ENCODE data around the gene INO80.
A peak's percentile ranks its signal among the peaks of the same experiment; 100 is the strongest.
"Not testable (repeated sequence)": the region's sequence is repeated elsewhere in the genome, so short reads cannot be mapped to it uniquely, and the experiment has no call there.

INO80 gene

GRCh38 chr15:41116116-41116961 lies at the start of gene INO80:
Gene INO80 (minus strand): TSS chr15:41116280. CDS start chr15:41096310, 19,970 bp downstream.
- peak; percentile 99 for DNase-seq

DNA sequence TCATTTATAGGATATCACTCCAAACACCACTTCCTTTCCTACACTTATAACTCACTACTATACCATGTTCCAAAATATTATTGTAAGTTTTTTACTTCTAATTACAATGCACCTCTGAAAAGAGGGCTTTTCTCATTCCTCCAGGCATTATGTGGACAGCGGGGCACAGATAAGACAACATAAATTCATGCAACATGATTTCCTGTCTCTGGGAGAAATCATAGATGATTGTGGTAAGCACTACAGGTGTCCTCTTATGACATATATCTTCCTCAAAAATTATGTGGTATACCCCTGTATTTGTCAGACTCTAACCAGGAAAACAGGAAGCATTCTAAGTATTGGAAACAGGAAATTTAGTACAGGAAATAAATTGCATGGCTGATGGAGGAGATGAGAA lies 45.7 kb upstream of the INO80 start:
- DNase-seq, result no peak

- no peak for DNase-seq
Observed at GRCh38 chr15:41161336-41161735, 45.3 kb upstream of the INO80 start.

DNA sequence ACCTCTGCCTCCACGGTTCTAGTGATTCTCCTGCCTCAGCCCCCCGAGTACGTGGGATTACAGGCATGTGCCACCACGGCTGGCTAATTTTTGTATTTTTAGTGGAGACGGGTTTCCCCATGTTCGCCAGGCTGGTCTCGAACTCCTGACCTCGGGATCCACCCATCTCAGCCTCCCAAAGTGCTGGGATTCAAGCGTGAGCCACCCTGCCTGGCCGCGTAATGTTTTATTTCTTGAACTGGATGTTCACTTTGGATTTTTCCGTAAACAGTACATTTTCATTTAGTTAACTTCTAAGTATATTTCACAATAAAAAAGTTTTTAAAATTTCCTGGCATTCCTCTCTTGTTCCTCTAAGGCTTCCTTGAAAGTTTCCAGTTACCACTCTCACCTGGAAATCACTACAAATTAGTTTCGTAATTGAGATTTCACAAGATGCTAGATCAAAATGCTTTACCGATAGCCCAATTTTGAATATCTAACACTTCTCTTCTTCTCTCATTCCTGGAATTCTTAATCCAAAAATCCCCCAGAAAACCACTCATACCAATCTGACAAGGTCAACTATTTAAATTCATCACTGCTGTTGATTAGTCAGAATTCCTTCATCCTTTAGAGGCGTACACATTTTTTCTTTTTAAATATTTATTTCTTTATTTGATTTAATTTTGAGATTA lies 44.7 kb upstream of the INO80 start:
- DNase-seq, result no peak

GRCh38 chr15:41154412-41154811 lies 38.3 kb upstream of the INO80 start:
- DNase-seq, result no peak

DNA sequence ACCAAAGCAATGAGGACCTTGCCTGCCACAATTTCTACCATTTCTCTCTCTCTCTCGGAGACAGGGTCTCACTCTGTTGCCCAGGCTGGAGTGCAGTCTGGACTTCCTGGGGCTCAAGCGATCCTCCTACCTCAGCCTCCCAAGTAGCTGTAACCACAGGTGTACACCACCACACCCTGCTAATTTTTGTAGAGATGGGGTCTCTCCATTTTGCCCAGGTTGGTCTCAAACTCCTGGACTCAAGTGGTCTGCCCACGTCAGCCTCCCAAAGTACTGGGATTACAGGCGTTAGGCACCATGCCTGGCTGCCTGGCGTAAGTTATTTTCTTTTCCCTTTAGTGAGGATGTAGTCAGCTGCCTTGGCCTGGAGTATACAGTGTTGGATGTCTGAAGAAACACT lies 37.7 kb upstream of the INO80 start:
- DNase-seq, result no peak

- no peak for DNase-seq
Observed at GRCh38 chr15:41151451-41152005, 35.4 kb upstream of the INO80 start.

- no peak for DNase-seq
Observed at GRCh38 chr15:41150279-41150678, 34.2 kb upstream of the INO80 start.

- no peak for DNase-seq
Observed at GRCh38 chr15:41148065-41148464, 32.0 kb upstream of the INO80 start.

DNA sequence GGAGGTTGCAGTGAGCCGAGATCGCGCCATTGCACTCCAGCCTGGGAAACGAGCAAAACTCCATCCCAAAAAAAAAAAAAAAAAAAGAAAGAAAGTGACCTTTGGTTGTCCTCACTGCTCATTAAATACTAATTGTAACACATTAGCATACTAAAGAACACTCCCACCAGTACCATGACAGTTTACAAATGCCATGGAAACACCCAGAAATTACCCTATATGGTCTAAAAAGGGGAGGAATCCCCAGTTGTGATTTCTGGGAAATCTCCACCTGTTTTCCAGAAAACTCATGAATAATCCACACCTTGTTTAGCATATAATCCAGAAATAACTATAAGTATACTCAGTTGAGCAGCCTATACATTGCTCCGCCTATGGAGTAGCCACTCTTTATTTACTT lies 23.5 kb upstream of the INO80 start:
- no peak for DNase-seq

GRCh38 chr15:41139112-41139511 lies 23.0 kb upstream of the INO80 start:
- not testable (repeated sequence) for DNase-seq

DNA sequence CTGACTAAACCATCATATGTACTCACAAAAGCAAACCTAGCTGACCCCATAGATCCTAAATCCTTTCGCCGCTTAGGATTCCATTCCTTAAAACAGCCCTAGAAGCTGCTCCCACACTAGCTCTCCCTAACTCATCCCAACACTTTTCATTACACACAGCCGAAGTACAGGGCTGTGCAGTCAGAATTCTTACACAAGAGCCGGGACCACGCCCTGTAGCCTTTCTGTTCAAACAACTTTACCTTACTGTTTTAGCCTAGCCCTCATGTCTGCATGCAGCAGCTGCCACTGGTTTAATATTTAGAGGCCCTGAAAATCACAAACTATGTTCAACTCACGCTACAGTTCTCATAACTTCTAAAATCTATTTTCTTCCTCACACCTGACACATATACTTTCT lies 19.5 kb upstream of the INO80 start:
- DNase-seq, result not testable (repeated sequence)

GRCh38 chr15:41133454-41133853 lies 17.4 kb upstream of the INO80 start:
- no peak for DNase-seq

- DNase-seq, result not testable (repeated sequence)
Observed at GRCh38 chr15:41132094-41132493, 16.0 kb upstream of the INO80 start.

- DNase-seq, result no peak
Observed at GRCh38 chr15:41128174-41128902, 12.3 kb upstream of the INO80 start.

- DNase-seq, result no peak
Observed at GRCh38 chr15:41125931-41126642, 10.0 kb upstream of the INO80 start.

GRCh38 chr15:41125063-41125669 lies 9.1 kb upstream of the INO80 start:
- DNase-seq, result no peak

GRCh38 chr15:41124058-41124457 lies 8.0 kb upstream of the INO80 start:
- DNase-seq, result no peak

DNA sequence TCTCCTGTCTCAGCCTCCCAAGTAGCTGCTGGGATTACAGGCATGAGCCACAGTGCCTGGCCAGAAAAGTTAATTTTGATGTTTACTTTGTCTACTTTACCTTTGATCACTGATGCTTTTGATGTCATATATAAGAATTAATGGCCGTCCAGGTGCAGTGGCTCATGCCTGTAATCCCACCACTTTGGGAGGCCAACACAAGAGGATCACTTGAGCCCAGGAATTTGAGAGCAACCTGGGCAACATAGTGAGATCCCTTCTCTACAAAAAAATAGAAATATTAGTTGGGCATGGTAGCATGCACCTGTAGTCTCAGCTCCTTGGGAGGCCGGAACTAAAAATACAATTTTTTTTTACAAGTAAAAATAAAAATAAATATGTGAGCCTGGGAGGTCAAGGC lies 6.8 kb upstream of the INO80 start:
- DNase-seq, result no peak

DNA sequence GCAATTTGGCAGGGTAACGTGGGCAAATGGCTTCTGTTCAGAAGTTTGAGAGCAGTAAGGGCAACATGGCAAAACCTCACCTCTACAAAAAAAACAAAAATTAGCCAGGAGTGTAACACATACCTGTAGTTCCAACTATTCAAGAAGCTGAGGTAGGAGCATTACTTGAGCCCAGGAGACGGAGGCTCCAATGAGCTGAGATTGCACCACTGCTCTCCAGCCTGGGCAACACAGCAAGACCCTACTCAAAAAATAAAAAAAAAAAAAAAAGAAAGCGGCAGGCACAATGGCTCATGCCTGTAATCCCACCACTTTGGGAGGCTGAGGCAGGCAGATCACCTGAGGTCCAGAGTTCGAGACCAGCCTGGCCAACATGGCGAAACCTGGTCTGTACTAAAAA lies 5.9 kb upstream of the INO80 start:
- DNase-seq, result no peak

DNA sequence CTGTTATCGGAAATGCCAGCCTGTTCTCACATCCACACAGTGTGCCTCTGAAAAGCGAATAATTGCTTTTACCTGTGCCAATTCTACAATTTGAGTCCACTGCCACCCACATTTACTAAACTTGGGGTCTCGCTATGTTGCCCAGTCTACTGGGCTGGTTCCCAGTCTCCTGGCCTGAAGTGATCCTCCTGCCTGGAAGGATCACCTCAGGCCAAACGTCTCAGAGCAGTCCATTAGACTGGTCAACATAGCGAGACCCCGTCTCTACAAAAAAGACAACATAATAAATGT lies 827 bp upstream of the INO80 start:
- no peak for DNase-seq

DNA sequence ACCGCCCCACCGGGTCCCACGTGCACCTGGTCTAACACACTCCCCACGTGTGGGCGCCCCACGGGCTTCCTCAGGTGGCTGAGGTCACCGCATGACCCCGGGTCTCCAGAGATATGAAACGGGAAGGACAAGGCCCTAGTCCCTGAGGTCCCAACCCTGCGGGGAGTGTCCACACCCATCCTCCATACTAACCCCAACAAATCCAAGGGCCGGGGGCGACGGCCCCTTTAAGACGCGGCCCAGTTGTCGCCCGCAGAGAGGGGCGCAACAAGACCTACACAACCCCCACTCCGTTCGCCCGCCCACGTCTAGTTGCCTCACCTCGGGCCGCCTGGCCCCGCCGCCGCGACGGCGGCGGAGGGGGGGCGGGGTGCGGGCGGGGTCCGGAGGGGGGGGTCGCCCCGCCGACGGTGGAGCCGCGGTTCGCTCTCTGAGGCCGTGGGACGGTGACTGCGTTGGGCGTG lies 396 bp downstream of the INO80 start:
- peak; percentile 68 for DNase-seq

All from inflammatory macrophage treated with lipopolysaccharide for 4 hours (primary cell).